NOMO-1 treated with DMSO at 0.1 percent for 48 hours (cell line): ENCODE results near the gene VDAC1.

Experiments
- DNase-seq: peaks from one replicate; lab custom pipeline; 2025; ENCODE audit not compliant: unreplicated experiment; lab: John Stamatoyannopoulos, UW

Gene VDAC1

GRCh38 chr5:133927300-133928180, 77.2 kb downstream of the VDAC1 start:
- DNase-seq = no peak

GRCh38 chr5:133926489-133927299, 78.1 kb downstream of the VDAC1 start:
- no peak for DNase-seq

- no peak for DNase-seq
Observed at GRCh38 chr5:133925866-133926488, 78.8 kb downstream of the VDAC1 start.

GRCh38 chr5:133925269-133925668, 79.5 kb downstream of the VDAC1 start:
- DNase-seq = no peak

GRCh38 chr5:133924221-133924920, 80.4 kb downstream of the VDAC1 start:
- DNase-seq = no peak

- DNase-seq = no peak
Observed at GRCh38 chr5:133921979-133922378, 82.8 kb downstream of the VDAC1 start.
